HL-60 (cell line): ENCODE results near the gene TMPRSS15.

Experiments
- POLR2AphosphoS5 ChIP-seq: IDR thresholded peaks from 2 replicates; pipeline ENCODE4 v1.6.1; 2012; ENCODE audit warnings: low read depth
- TF ChIP-seq, protein P1 (sequence below): IDR thresholded peaks from one replicate; pipeline ENCODE4 v1.5.1; 2011; ENCODE audit warnings: low read length, control low read depth, inconsistent platforms; ENCODE audit not compliant: insufficient read depth

- TF ChIP-seq, protein P1, sequence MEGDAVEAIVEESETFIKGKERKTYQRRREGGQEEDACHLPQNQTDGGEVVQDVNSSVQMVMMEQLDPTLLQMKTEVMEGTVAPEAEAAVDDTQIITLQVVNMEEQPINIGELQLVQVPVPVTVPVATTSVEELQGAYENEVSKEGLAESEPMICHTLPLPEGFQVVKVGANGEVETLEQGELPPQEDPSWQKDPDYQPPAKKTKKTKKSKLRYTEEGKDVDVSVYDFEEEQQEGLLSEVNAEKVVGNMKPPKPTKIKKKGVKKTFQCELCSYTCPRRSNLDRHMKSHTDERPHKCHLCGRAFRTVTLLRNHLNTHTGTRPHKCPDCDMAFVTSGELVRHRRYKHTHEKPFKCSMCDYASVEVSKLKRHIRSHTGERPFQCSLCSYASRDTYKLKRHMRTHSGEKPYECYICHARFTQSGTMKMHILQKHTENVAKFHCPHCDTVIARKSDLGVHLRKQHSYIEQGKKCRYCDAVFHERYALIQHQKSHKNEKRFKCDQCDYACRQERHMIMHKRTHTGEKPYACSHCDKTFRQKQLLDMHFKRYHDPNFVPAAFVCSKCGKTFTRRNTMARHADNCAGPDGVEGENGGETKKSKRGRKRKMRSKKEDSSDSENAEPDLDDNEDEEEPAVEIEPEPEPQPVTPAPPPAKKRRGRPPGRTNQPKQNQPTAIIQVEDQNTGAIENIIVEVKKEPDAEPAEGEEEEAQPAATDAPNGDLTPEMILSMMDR, result no peak
- no peak for TF ChIP-seq POLR2AphosphoS5
Observed at GRCh38 chr21:18267496-18267895, 136.1 kb downstream of the TMPRSS15 start.
